Ishikawa (cell line): ENCODE measurements around the gene NRXN3.

Experiments used
- CEBPB ChIP-seq: IDR thresholded peaks from 2 replicates; pipeline ENCODE4 v1.6.1; 2012
- CREB1 ChIP-seq: IDR thresholded peaks from 2 replicates; pipeline ENCODE4 v1.6.1; 2012; ENCODE audit warnings: low read depth
- EGR1 ChIP-seq: IDR thresholded peaks from 2 replicates; pipeline ENCODE4 v1.6.1; 2012
- EP300 ChIP-seq: IDR thresholded peaks from 2 replicates; pipeline ENCODE4 v1.6.1; 2012; ENCODE audit warnings: borderline replicate concordance
- FOXM1 ChIP-seq: IDR thresholded peaks from 2 replicates; pipeline ENCODE4 v1.6.1; 2012; ENCODE audit warnings: low read depth, borderline replicate concordance
- MAX ChIP-seq: IDR thresholded peaks from 2 replicates; pipeline ENCODE4 v1.6.1; 2012
- NFIC ChIP-seq: IDR thresholded peaks from 2 replicates; pipeline ENCODE4 v1.6.1; 2012
- RAD21 ChIP-seq: IDR thresholded peaks from 2 replicates; pipeline ENCODE4 v1.6.1; 2012; ENCODE audit warnings: low read depth
- REST ChIP-seq: IDR thresholded peaks from 2 replicates; pipeline ENCODE4 v1.6.1; 2012; ENCODE audit warnings: low read depth, mild to moderate bottlenecking
- TAF1 ChIP-seq: IDR thresholded peaks from 2 replicates; pipeline ENCODE4 v1.6.1; 2012; ENCODE audit warnings: low read depth, mild to moderate bottlenecking
- TCF12 ChIP-seq: IDR thresholded peaks from 2 replicates; pipeline ENCODE4 v1.6.1; 2012; ENCODE audit warnings: low read depth
- TEAD4 ChIP-seq: IDR thresholded peaks from 2 replicates; pipeline ENCODE4 v1.6.1; 2012
- USF1 ChIP-seq: IDR thresholded peaks from 2 replicates; pipeline ENCODE4 v1.6.1; 2012
- YY1 ChIP-seq: IDR thresholded peaks from 2 replicates; pipeline ENCODE4 v1.6.1; 2012; ENCODE audit warnings: low read depth
- ZBTB7A ChIP-seq: IDR thresholded peaks from 2 replicates; pipeline ENCODE4 v1.6.1; 2012; ENCODE audit warnings: low read depth

The NRXN3 gene

GRCh38 chr14:78921856-78922255 lies 751.7 kb downstream of the NRXN3 start:
- no peak for TF ChIP-seq MAX
- no peak for TF ChIP-seq NFIC
- TF ChIP-seq TCF12, result no peak
- no peak for TF ChIP-seq USF1
- no peak for TF ChIP-seq TAF1
- no peak for TF ChIP-seq CREB1
- TF ChIP-seq ZBTB7A, result no peak
- TF ChIP-seq EP300, result no peak
- no peak for TF ChIP-seq FOXM1
- no peak for TF ChIP-seq EGR1
- TF ChIP-seq TEAD4, result no peak
- no peak for TF ChIP-seq YY1
- no peak for TF ChIP-seq CEBPB
- no peak for TF ChIP-seq REST
- TF ChIP-seq RAD21, result no peak

GRCh38 chr14:78927261-78927660 lies 757.1 kb downstream of the NRXN3 start:
- TF ChIP-seq REST (no peak), ZBTB7A (no peak), FOXM1 (no peak), EP300 (no peak), MAX (no peak), USF1 (no peak), TEAD4 (no peak), NFIC (no peak), YY1 (no peak), EGR1 (no peak), TAF1 (no peak)

GRCh38 chr14:78933166-78933565 lies 763.0 kb downstream of the NRXN3 start:
- no peak for TF ChIP-seq ZBTB7A
- no peak for TF ChIP-seq TEAD4
- no peak for TF ChIP-seq FOXM1
- TF ChIP-seq CREB1, result no peak
- TF ChIP-seq USF1, result no peak
- no peak for TF ChIP-seq YY1
- TF ChIP-seq NFIC, result no peak
- TF ChIP-seq TCF12, result no peak
- no peak for TF ChIP-seq MAX

- no peak for TF ChIP-seq USF1
- peak; percentile 57 for TF ChIP-seq RAD21
Measured at GRCh38 chr14:78933948-78934524, 763.9 kb downstream of the NRXN3 start.

GRCh38 chr14:78946949-78947348 lies 776.8 kb downstream of the NRXN3 start:
- TF ChIP-seq YY1 (no peak), USF1 (no peak), TCF12 (no peak), REST (no peak)
